CD1c-positive myeloid dendritic cell (primary cell): Measurements from ENCODE around the gene RAP1B.
"Not testable (repeated sequence)": the region's sequence is repeated elsewhere in the genome, so short reads cannot be mapped to it uniquely, and the experiment has no call there.

Experiments used
- DNase-seq: peaks from one replicate; pipeline ENCODE4 v3.0.0-alpha.2; 2016; ENCODE audit errors: extremely low spot score

Gene RAP1B

DNA sequence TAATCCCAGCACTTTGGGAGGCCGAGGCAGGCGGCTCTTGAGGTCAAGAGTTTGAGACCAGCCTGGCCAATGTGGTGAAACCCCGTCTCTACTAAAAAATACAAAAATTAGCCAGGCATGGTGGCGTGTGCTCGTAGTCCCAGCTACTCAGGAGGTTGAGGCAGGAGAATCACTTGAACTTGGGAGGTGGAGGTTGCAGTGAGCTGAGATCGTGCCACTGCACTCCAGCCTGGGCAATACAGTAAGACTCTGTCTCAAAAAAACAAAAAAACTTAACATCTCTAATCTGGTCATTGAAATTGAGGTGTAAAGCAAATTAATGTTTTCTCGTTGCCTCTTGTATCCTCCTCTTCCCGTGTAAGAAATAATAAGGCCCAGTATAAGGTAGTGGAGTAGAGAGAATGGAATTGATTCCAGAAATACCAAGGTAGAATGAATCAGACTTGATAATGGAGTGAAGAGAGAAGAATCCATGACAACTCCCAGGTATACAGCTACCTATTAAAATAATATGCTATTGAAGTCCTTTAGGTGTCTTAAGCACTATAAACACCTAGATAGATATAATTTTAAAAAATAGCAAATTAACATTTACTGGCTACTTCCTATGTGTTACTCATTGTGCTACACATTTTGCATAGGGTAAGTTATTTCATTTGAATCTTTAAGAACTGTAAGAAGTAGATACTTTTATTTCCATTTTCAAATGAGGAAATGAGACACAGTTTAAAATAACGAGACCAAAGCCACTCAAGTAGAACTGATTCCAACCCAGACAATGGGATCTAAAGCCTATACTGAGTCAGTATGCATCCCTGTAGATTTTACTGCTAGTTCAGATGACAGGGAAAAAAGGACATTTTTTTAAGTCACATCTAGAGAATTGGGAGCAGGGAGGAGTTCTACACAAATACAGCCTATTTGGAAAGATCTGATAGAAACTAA lies 23.2 kb downstream of the RAP1B start:
- DNase-seq, result peak; percentile 45

DNA sequence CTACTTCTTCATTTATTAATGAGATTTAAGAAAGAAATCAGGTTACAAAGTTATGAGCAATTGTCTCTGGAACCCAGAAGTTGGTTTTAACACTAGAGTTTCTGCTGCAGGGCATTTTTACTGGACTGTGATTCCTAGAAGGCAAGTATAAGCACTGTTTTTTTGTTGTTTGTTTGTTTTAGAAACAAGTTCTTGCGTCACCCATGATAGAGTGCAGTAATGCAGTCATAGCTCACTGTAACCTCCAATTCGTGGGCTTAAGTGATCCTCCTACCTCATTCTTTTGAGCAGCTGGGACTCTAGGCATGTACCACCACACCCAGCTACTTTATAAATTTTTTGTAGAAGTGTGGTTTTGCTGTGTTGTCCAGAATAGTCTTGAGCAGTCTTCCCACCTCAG lies 25.6 kb downstream of the RAP1B start:
- peak; percentile 23 for DNase-seq

DNA sequence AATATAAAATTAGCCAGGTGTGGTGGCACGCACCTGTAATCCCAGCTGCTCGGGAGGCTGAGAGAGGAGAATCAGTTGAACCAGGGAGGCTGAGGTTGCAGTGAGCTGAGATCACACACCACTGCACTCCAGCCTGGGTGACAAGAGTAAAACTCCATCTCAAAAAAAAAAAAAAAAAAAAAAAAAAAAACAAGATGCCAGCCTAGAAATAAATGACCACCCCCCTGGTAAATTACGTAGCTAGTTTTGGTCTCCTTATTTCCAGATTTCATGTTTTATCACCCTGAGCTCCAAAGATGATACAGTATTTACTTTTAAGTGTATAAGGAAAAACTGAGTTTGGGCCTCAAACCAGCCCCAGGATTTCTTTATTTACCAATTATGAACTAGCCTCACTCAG lies 26.7 kb downstream of the RAP1B start:
- not testable (repeated sequence) for DNase-seq

DNA sequence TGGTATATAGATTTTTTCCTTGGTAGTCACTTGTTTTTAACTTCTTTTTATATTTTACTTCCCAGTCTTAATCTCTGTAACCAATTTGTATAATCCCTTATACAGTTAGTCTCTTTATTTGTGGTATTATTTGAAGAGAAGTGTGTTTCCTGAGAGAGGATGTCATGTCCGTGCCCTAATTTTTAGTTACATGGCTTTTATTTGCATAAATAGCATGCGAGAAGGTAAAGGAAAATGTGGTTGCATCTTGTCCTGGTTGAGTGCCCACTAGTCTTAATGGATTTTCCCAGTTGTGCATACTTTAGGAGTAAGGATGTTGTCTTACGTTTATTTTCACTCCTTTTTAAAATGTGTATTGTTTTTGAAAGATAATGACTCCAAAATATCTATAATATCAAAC lies 27.5 kb downstream of the RAP1B start:
- DNase-seq, result no peak

DNA sequence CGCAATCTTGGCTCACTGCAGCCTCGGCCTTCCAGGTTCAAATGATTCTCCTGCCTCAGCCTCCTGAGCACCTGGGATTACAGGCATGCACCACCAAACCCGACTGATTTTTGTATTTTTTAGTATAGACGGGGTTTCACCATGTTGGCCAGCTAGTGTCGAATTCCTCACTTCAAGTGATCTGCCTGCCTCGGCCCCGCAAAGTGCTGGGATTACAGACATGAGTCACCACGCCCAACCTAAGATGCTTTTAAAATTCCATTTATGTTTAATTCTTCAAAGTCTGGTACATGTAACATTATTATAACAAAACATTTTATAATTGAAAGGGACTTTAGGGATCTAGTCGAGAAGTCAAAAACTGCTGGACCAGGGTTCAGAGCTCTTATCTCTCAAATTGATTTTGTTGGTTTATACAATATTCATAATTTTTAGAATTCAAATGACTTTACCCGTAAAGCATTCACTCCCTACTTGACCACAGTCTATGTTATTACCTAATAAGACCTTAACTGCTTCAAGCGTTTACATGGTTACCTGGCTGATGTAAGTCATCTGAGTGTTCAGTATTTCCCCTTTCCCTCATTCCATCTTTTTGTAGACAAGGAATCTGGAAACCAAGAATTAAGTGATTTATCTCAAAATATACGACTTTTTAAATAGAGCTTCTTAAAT lies 28.2 kb downstream of the RAP1B start:
- no peak for DNase-seq

DNA sequence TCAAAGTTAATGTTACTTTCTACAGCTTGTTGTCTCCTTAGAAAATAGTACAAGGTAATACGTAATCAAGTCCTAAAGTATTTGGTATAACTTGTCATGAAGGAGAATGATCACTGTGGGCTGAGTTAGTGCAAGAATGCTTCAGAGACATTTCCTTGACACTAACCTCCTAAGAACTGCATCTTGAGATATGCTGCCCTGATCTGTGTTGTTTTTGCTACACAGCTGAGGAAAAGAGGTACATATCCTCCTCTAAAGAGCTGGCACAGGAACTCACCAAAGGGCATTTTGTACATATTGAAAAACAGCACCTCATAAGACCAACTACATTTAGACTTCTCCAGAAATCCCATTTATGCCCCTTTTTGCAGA lies 28.7 kb downstream of the RAP1B start:
- DNase-seq, result no peak

DNA sequence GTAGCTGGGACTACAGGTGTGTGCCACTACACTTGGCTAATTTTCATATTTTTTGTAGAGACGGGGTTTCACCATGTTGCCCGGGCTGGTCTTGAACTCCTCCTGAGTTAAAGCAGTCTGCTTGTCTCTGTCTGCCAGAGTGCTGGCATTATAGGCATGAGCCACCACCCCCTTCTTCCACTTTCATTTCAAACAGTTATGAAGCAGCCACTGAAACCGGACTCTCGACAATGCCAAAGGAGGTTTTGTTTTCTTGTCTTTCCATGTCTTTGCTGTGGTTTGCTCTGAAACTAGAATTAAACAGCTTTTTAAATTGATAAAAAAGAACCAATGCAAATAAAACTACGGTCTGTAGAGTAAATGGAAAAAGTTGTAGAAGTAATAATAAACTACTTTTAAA lies 30.4 kb downstream of the RAP1B start:
- no peak for DNase-seq

DNA sequence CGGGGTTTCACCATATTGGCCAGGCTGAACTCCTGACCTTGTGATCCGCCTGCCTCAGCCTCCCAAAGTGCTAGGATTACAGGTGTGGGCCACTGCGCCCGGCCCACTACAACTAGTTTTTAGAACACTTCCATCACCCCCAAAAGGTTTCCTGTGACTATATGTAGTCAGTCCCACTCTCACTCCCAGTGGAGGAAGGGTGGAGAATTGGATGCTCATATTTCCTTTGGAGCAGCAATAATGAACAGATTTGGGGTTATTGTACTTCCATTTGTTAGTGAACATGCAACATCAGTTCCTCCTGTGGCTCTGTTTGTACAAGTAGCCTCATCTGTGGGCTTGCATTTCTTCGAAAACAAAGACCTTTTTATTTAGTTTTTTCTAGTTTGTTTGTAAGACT lies 35.8 kb downstream of the RAP1B start:
- DNase-seq, result no peak

DNA sequence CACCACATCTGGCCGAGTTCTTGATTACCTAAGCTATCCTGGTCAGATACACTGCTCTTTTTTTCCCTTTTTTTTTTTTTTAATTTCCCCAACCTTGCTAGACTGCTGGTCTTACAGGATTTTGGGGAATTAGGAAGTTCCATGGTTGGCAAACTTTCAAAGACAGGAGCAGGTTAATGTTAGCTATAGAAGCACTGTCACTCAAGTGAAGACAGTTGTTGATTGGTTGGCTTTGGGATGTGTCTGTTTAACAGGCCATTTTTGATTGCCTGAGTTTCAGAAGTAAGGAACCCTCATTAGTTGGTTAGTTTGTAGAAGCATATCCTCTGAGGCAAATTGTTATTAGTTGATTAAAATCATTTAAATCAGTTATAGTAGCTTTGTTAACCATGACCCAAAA lies 36.8 kb downstream of the RAP1B start:
- no peak for DNase-seq

DNA sequence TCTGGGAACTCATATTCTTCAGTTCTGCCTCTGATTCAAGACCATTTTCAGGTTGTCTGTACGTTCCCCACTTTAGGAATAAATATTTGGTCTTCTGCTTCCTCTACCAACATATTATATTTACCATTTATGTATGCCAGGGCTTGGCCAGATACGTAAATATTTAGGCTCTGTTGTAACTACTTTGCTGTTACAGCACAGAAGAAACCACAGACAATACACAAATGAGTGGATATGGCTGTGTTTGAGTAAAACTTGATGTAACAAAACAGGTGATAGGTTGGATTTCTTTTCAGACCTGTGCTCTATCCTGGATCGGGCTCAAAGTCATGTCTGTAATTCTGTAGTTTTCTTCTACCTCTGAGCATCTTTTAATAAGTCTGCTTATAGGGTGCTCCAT lies 37.5 kb downstream of the RAP1B start:
- DNase-seq, result no peak

DNA sequence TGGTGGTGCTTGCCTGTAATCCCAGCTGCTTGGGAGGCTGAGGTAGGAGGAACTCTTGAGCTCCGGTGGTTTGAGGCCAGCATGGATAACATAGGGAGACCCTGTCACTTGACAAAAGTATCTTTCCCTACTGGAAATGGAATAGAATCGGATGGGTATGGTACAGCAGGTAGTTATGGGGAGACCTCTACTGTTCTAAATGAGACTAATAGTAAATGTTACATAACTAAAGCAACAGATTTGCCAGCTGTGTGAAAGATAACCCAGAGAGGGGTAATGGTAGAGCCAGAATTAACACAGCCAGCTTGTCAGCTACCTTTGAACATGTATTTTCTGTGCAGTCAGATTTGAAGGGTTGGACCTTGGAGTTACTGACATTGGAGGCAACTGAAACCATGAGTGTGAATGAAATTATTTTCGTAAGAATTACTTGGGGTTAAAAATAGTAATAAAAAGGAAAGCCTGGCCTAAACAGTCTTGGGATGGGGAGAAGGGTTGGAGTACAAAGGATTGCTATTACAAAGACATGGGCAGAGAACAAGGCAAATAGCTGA lies 54.4 kb downstream of the RAP1B start:
- no peak for DNase-seq

DNA sequence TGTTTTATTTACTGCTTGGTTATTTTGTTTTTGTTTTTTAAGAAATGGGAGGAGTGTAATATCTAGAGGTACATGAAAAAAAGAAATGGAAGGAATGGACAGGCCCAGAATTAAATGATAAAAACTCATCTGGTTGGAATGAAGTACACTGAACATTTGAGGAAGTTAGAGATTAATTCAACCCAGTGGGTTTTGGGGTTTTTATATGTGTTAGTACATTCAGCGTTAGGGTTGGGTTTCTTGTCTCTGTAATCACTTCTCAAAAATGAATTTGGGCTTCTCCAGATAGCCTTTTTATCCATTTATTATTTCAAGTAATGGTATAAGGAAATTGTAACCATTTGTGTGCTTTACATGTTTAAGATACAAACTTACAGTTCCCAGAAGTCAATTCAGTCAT lies 56.6 kb downstream of the RAP1B start:
- no peak for DNase-seq

DNA sequence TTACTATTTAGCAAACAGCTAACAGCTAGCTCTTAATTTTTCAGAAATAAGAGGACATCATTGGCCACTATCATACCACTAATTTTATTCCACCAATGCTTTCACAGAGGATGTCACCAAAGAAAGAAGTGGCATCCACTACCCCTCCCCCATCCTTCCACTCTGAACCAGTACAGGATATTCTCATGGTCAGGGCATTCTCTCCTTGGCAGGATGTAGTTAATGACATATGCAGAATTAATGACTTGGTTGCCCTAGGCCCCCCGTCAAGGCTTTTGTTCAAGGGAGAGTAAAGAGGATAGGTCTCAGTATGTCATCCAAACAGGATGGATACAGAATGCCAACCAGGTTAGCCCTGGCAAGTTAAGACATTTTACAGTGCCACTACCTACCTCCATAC lies 57.2 kb downstream of the RAP1B start:
- no peak for DNase-seq

DNA sequence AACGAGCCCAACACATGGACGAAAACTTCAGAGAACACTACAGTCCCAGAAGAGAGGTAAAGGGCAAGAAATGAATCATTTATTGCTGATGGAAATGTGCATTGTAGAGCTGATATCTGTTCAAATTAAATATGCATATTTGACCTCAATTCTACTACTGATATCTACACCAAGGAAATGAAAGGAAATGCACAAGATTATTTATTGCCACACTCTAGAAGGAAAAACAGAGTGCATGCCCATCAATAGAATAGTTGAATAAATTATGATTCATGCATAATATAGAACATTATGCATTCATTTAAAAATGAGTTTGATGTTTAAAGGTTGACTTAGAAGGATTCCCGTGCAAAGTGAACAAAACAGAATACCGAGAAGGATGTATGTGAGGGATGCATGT lies 60.5 kb downstream of the RAP1B start:
- DNase-seq, result no peak

DNA sequence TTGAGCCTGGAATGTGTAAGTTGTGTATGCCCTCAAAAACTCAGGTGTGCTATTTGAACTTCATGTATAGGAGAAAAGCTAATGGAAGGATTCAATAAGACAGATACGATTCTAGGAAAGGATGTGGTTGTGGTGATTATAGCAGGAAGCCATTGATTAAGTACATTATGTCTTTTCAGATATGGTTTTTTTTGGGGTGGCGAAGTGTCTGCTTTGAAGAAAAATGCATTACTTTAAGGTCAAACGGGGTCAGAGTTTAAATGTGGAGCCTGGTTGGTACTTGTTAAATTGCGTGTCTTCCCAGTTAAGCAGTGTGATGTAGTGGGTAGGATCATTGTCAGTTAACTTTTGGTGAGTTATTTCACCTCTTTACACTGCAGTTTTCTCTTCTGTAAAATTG lies 63.1 kb downstream of the RAP1B start:
- DNase-seq, result no peak

DNA sequence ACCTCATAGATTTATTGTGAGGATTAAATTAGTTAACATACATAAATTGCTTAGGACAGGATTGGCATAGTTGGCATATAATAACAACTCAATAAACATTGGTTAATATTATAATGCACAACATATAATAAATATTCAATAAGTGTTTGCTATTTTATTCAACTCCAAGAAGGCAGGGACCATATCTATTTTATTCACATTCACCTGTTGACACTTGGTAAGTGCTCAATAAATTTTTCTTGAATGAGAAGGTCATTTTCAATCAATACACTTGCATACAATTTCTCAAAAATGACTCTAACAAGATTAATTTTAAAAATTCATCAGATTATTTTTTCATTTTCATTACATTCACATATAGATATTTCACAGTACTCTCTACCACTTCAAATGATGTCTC lies 63.7 kb downstream of the RAP1B start:
- DNase-seq, result no peak

DNA sequence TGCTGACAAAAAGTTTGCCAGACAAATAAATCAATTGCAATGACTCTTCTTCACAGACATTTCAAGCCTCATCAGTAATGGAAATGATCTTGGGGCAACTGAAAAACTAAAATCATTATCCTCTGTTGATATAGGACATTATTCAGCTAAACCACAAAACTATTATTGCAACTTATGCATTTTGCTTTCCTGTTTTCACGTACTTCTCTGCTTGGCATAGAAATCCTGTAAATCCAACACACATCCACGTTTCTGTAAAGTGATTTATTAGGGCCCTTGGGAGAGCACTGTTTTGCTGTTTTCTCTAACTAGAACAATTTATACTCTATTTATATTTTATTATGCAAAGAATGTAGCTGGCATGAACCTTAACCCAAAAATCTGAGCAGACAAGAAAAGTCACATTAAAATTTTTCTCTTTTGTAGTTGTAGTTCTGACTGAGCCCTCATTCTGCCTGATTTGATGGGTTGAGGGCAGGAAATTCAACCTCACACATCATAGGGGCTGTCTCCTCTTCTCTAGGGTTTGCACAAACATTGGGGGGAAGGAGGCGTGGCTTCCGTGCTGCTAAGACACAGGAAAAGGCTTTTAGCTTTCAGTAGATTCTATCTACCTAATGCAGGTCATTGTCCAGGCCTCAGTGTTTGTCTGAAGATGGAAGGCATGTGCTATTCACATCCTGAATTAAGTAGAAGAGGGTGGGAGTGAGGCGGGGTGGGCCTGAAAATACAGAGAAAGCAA lies 64.6 kb downstream of the RAP1B start:
- DNase-seq, result peak; percentile 24

DNA sequence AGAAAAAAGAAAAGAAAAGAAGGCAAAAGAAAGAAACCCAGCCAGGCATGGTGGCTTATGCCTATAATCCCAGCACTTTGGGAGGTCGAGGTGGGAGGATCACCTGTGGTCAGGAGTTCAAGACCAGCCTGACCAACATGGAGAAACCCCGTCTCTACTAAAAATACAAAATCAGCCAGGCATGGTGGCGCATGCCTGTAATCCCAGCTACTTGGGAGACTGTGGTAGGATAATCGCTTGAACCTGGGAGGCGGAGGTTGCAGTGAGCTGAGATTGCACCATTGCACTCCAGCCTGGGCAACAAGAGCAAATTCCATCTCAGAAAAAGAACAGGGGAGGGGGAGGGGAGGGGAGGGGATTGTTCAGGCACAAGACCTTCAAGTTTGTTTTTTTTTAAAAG lies 66.2 kb downstream of the RAP1B start:
- not testable (repeated sequence) for DNase-seq

DNA sequence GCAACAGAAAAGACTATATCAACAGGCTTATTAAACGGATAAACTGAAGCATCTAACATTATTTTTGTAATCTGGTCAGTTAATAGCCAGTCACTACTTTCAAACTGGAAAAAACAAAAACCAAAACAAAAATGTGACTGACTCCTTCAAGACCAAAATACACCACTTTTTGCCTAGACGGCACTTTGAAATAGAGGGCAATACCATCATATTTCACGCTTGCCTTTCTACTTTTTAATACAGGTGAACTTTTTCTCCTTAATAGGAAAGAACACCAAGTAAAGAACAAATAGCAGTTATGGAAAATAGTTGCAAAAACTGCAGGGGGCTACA lies 75.5 kb downstream of the RAP1B start:
- DNase-seq, result no peak

DNA sequence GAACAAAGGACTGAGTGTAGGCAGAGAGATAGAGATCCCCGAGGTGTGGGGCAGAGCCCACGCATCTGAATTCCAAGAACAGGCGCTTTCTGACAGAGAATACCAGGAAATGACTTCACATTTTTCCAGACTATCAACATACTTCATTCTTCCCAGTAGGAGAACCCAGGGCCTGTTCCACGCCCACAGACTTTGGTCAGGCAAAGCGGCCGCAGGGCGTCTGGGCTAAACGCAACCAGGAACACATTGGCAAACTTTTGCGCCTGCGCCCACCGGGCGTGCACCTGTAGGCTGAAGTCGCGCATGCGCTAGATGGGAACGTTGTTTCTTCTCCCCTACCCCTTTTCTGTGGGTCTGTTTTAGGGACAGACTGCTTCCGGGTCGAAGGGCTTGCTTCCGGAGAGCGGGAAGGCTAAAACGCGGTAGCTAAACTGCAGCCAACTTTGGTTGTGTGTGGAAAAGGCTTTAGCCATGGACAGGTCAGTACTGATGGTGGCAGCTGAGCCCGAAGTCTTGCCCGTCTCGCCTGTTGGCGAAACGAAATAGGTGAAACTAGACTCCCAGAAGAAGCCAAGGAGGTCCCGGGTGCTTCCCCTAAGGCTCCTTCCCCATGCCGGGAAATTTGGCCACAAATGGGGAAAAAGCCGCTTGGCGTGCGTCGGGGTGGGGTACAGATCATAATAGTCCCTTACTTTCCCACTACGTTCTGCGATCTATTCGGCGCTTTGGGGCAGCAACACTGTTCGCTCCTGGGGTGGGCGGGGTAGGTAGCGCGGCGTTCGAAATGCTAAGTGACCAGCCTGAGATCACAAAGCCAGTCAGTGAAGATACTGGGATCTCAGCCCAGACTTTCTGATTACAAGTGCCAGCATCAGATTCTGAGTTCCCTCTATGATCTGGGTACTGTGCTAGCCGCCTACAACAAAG lies 76.2 kb downstream of the RAP1B start, which contains the start of gene NUP107:
Gene NUP107 (plus strand): TSS at position 384 of the 927 bp plus-strand sequence. CDS start 88 bp downstream, at position 472.
- peak; percentile 99 for DNase-seq

DNA sequence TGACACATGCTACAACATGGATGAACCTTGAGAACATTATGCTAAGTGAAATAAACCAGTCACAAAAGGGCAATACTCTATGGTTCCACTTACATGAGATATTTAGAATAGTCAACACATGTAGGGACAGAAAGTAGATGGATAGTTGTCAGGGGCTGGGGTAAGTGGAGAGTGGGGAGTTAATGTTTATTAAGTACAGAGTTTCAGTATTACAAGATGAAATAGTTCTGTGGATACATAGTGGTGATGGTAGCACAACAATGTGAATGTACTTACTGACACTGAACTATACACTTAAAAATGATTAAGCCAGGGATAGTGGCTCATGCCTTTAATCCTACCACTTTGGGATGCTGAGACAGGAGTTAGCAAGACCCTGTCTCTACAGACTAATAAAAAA lies 84.8 kb downstream of the RAP1B start:
- DNase-seq, result no peak
